Epithelial cell of proximal tubule (primary cell): ENCODE measurements around the gene GRID1. TPM values are rescaled to one million over a fixed set of nuclear protein-coding genes. Genes with fewer than 3 reads are reported as not detected.

Experiments used
- DNase-seq: peaks from one replicate; pipeline ENCODE4 v3.0.0-alpha.2; 2011; ENCODE audit warnings: low read depth
- H3K4me3 ChIP-seq: 2 replicates; pipeline ENCODE4 v1.5.1; 2011; ENCODE audit warnings: low read depth, mild to moderate bottlenecking, low read length
- CTCF ChIP-seq: conservative IDR thresholded peaks from 2 replicates; pipeline ENCODE4 v1.5.1; 2012; ENCODE audit warnings: low read depth, mild to moderate bottlenecking, low read length
- total RNA-seq: library from RNA; depleted of rRNA; stranded (reverse); fragments of >200 nt; gene quantifications from 2 replicates; pipeline ENCODE4 v1.2.3, GENCODE V29; 2015

GRID1 gene
- total RNA-seq, 1 donor from 2014 or later = 0.52 TPM

- H3K4me3 ChIP-seq = no peak overlapping the region
- DNase-seq = no peak
- no peak for TF ChIP-seq CTCF
Measured at GRCh38 chr10:85922356-85923129, 444.1 kb downstream of the GRID1 start.

- TF ChIP-seq CTCF = no peak
- DNase-seq = no peak
- H3K4me3 ChIP-seq = no peak overlapping the region
Measured at GRCh38 chr10:85921789-85922188, 444.8 kb downstream of the GRID1 start.

GRCh38 chr10:85920311-85920710 is 446.3 kb downstream of the GRID1 start:
- no peak for DNase-seq
- no peak for TF ChIP-seq CTCF
- H3K4me3 ChIP-seq = no peak overlapping the region

- H3K4me3 ChIP-seq = no peak overlapping the region
- no peak for DNase-seq
- no peak for TF ChIP-seq CTCF
Measured at GRCh38 chr10:85919491-85920021, 447.0 kb downstream of the GRID1 start.

- no peak overlapping the region for H3K4me3 ChIP-seq
- no peak for DNase-seq
- no peak for TF ChIP-seq CTCF
Measured at GRCh38 chr10:85918371-85918770, 448.2 kb downstream of the GRID1 start.

- H3K4me3 ChIP-seq = no peak overlapping the region
- no peak for DNase-seq
- TF ChIP-seq CTCF = no peak
Measured at GRCh38 chr10:85917601-85918000, 449.0 kb downstream of the GRID1 start.

GRCh38 chr10:85916994-85917573 is 449.5 kb downstream of the GRID1 start:
- no peak for TF ChIP-seq CTCF
- DNase-seq = no peak

More at GRCh38 chr10:85916994-85917573, 449.5 kb downstream of the GRID1 start:
- no peak overlapping the region for H3K4me3 ChIP-seq
